Bronchial epithelial cell (primary cell): ENCODE data around the gene SLC51A. TPM values are rescaled to one million over a fixed set of nuclear protein-coding genes. Genes with fewer than 3 reads are reported as not detected.

Experiments used
- DNase-seq: peaks from one replicate; pipeline ENCODE4 v3.0.0-alpha.2; 2010; ENCODE audit warnings: low read depth
- FAIRE-seq: peaks from 2 replicates; lab custom pipeline; 2011; peaks lifted over from hg19 to GRCh38; lab: Jason Lieb, UNC
- H3K27me3 ChIP-seq: 2 replicates; pipeline ENCODE4 v1.5.1; 2011; ENCODE audit warnings: low read length; ENCODE audit not compliant: control insufficient read depth, insufficient read depth
- H3K36me3 ChIP-seq: 2 replicates; pipeline ENCODE4 v1.5.1; 2011; ENCODE audit warnings: low read length; ENCODE audit not compliant: control insufficient read depth, insufficient read depth
- H3K4me3 ChIP-seq: 2 replicates; pipeline ENCODE4 v1.5.1; 2011; ENCODE audit warnings: mild to moderate bottlenecking, low read depth, low read length, control low read depth
- total RNA-seq: library from RNA; depleted of rRNA; stranded (reverse); fragments of >200 nt; gene quantifications from 2 replicates; pipeline ENCODE4 v1.2.1, GENCODE V29; 2014
- TF ChIP-seq, protein P1 (sequence below): IDR thresholded peaks from 2 replicates; pipeline ENCODE4 v1.5.1; 2011; ENCODE audit warnings: mild to moderate bottlenecking, moderate library complexity, low read length, control low read depth, inconsistent platforms; ENCODE audit not compliant: insufficient read depth, severe bottlenecking

The SLC51A gene
- total RNA-seq, 1 donor from 2014 or later, result not detected

- Histone ChIP-seq H3K4me3 (no peak overlapping the region), H3K27me3 (peaks cover 10% of the 10 kb centered on the region), H3K36me3 (no peaks in the 10 kb centered on the region)
- TF ChIP-seq, protein P1, sequence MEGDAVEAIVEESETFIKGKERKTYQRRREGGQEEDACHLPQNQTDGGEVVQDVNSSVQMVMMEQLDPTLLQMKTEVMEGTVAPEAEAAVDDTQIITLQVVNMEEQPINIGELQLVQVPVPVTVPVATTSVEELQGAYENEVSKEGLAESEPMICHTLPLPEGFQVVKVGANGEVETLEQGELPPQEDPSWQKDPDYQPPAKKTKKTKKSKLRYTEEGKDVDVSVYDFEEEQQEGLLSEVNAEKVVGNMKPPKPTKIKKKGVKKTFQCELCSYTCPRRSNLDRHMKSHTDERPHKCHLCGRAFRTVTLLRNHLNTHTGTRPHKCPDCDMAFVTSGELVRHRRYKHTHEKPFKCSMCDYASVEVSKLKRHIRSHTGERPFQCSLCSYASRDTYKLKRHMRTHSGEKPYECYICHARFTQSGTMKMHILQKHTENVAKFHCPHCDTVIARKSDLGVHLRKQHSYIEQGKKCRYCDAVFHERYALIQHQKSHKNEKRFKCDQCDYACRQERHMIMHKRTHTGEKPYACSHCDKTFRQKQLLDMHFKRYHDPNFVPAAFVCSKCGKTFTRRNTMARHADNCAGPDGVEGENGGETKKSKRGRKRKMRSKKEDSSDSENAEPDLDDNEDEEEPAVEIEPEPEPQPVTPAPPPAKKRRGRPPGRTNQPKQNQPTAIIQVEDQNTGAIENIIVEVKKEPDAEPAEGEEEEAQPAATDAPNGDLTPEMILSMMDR, result no peak
- no peak for DNase-seq
- no peak for FAIRE-seq
These were observed 412 bp downstream of the SLC51A start for GRCh38 chr3:196216681-196217211.

DNA sequence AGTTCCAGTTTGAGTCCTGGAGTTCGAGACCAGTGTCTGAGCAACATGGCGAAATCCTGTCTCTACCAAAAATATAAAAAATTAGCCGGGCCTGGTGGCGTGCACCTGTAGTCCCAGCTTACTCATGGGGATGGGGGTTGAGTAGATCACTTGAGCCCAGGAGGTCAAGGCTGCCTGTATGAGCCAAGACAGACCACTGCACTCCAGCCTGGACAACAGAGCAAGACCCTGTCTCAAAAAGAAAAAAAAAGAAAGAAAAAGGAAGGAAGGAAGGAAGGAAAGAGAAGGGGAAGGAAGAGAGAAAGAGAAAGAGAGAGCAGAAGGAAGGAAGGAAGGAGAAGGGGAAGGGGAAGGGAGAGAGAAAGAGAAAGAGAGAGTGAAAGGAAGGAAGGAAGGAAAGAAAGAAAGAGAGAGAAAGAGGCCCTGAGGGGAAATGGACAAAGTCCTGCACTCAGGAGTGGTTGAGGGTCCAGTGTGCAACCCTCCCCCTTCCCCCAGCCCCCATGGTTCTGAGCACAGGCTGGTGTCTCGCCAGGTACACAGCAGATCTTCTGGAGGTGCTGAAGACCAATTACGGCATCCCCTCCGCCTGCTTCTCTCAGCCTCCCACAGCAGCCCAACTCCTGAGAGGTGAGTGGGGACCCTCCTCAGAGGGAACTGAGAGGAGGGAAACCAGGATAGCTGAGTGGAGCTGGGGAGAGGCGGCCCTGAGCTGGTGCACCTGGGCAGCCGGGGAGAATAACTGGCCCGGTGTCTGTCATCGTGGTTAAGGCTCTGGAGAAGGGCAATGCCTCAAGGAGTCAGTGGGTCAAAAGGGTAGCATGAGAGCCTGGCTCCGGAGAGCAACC is 1.2 kb downstream of the SLC51A start:
- FAIRE-seq, result no peak
- no peak overlapping the region for H3K4me3 ChIP-seq

GRCh38 chr3:196218155-196218712 is 1.9 kb downstream of the SLC51A start:
- Histone ChIP-seq H3K27me3 (peaks cover 10% of the 10 kb centered on the region), H3K36me3 (no peaks in the 10 kb centered on the region), H3K4me3 (no peak overlapping the region)
- TF ChIP-seq, protein P1, result no peak
- FAIRE-seq, result peak; percentile 75
- no peak for DNase-seq

More for the DNA sequence above, 1.2 kb downstream of the SLC51A start:
- Histone ChIP-seq H3K27me3 (peaks cover 10% of the 10 kb centered on the region), H3K36me3 (no peaks in the 10 kb centered on the region)
- TF ChIP-seq, protein P1, result no peak
- no peak for DNase-seq

- H3K27me3 ChIP-seq, result peaks cover 10% of the 10 kb centered on the region
- FAIRE-seq (no peak), DNase-seq (peak; percentile 45)
- H3K4me3 ChIP-seq, result no peak overlapping the region
- TF ChIP-seq, protein P1, result no peak
- H3K36me3 ChIP-seq, result no peaks in the 10 kb centered on the region
These were observed 3.0 kb downstream of the SLC51A start for GRCh38 chr3:196219194-196219969.

- peaks cover 10% of the 10 kb centered on the region for H3K27me3 ChIP-seq
- no peak for FAIRE-seq
- H3K4me3 ChIP-seq, result no peak overlapping the region
- TF ChIP-seq, protein P1, result no peak
- no peak for DNase-seq
- H3K36me3 ChIP-seq, result no peaks in the 10 kb centered on the region
These were observed 3.6 kb downstream of the SLC51A start for GRCh38 chr3:196219970-196220311.
